Endothelial cell of umbilical vein (primary cell): ENCODE measurements around the gene PCBP4.
"Not testable (repeated sequence)": the region's sequence is repeated elsewhere in the genome, so short reads cannot be mapped to it uniquely, and the experiment has no call there.

ENCODE experiments used
- POLR2A ChIP-seq: IDR thresholded peaks from 2 replicates; pipeline ENCODE4 v1.6.1; 2012; ENCODE audit warnings: low read depth, mild to moderate bottlenecking, control low read depth, low read length
- POLR2AphosphoS5 ChIP-seq: IDR thresholded peaks from 2 replicates; pipeline ENCODE4 v1.6.1; 2012; ENCODE audit warnings: low read depth, mild to moderate bottlenecking, control low read depth, low read length, moderate library complexity; ENCODE audit not compliant: insufficient read depth

DNA sequence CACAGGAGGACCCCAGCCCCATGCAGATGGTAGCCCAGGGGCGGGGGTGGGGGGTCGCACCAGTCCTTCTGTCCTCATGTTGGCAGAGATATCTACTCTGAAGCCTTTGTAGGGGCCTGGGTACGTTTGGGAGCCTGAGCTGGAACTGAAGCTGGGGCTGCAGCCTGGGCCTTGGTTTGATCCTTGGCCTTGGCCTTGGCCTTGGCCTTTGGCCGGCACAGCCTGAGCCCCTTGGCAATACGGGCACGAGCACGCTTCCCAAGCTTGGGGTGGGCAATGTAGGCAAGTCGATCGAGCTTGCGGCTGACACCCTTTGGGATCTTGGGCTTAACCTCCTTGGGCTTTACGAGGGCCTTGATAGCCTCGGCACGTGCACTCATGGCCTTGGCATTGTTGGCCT is 26.4 kb upstream of the PCBP4 start:
- not testable (repeated sequence) for TF ChIP-seq POLR2AphosphoS5, POLR2A
